Aorta (tissue), 5 donors: ENCODE results near the gene IL6R. TPM values are rescaled to one million over a fixed set of nuclear protein-coding genes. Genes with fewer than 3 reads are reported as not detected.

Source experiments
- ATAC-seq: fragments of 200-7000 bp; cut with Tn5 transposase; one replicate; pipeline ENCODE4 v1.9.1; 2022; ENCODE audit warnings: moderate library complexity; ENCODE audit not compliant: low FRiP score
- DNase-seq, 2 donors: peaks; one replicate each; pipeline ENCODE4 v3.0.0-alpha.2; 2020
- H3K27ac ChIP-seq, 2 donors: one replicate each; pipeline ENCODE4 v1.5.1; 2013; ENCODE audit warnings: low read length in 2 of 2, mild to moderate bottlenecking in 2 of 2, moderate library complexity in 2 of 2, control low read depth in 1 of 2, inconsistent platforms in 1 of 2, low read depth in 1 of 2
- H3K27me3 ChIP-seq, 2 donors: one replicate each; pipeline ENCODE4 v1.6.1; 2013; ENCODE audit warnings: control low read depth in 1 of 2, low read length in 1 of 2, mild to moderate bottlenecking in 1 of 2, moderate library complexity in 1 of 2; ENCODE audit not compliant: insufficient read depth in 2 of 2, control insufficient read depth in 1 of 2
- H3K36me3 ChIP-seq, 2 donors: one replicate each; pipeline ENCODE4 v1.6.1; 2013; ENCODE audit warnings: control low read depth in 1 of 2, low read length in 1 of 2, mild to moderate bottlenecking in 1 of 2; ENCODE audit not compliant: insufficient read depth in 2 of 2, control insufficient read depth in 1 of 2
- H3K4me1 ChIP-seq, 2 donors: one replicate each; pipeline ENCODE4 v1.6.1; 2013; ENCODE audit warnings: low read length in 2 of 2, control low read depth in 1 of 2, mild to moderate bottlenecking in 1 of 2, moderate library complexity in 1 of 2; ENCODE audit not compliant: insufficient read depth in 2 of 2, control insufficient read depth in 1 of 2
- H3K4me3 ChIP-seq, 2 donors: one replicate each; pipeline ENCODE4 v1.5.1; 2013; ENCODE audit warnings: low read length in 2 of 2, control low read depth in 1 of 2, mild to moderate bottlenecking in 1 of 2
- H3K9me3 ChIP-seq: one replicate; pipeline ENCODE4 v1.6.1; 2013; ENCODE audit warnings: mild to moderate bottlenecking, low read length; ENCODE audit not compliant: control insufficient read depth
- WGBS, 2 donors: extraction: QIAGEN DNeasy Blood & Tissue Kit; methylation state at CpG; one replicate each; pipeline ENCODE4 v1.1.7; 2013; 5-methylcytosine and 5-hydroxymethylcytosine counted together
- intact Hi-C, 2 donors: fragments of 100-400 bp; cut with DNase I; formaldehyde crosslinking; loops; one replicate each; pipeline versions ENCODE4 v1.14.2 to v1.15.0; 2022
- polyA plus RNA-seq, 2 donors: library from polyadenylated mRNA; stranded (reverse); fragments of 200-250 nt; gene quantifications; one replicate each; pipeline ENCODE4 v1.2.3, GENCODE V29; 2013
- total RNA-seq, 2 donors: library from RNA; stranded (reverse); fragmentation: NEBNext Ultra II Directional; extraction: Animal tissue kit (Norgen Biotek cat#: 25700); gene quantifications; one replicate each; pipeline ENCODE4 v1.2.1, GENCODE V29; 2021
- donor health status: healthy with polysubstance abuse.
- donor health status: Bipolar disorder and iron deficiency.
- donor health status: DM: no; HTN: no; CAD: no.
- donor health status: DM: no; HTN: no; CAD: no.
- donor health status: DM: yes; HTN: yes; CAD: no.

Gene IL6R
- total and polyA plus RNA-seq, 4 donors, result 3.6 to 18.2 (median 11.6) TPM

DNA sequence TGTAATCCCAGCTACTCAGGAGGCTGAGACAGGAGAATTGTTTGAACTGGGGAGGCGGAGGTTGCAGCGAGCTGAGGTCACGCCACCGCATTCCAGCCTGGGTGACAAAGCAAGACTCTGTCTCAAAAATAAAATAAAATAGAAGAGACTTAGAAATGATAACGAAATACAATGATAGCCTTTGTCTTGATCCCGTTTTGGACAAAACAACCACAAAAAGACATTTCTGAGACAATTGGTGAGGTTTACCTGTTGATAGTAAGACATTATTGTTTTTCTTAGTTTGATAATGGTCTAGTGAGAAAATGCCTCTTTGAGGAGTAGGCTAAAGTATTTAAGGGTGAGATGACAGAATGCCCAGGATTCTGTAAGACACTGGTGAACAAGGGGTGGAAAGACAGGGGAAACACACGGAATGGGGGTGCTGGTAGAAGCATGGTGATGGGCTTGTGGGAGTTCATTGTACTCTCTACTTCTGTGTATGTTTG lies 109.0 kb downstream of the IL6R start:
- Histone ChIP-seq H3K4me3 (no peak overlapping the region), H3K9me3 (peaks cover 2% of the 10 kb centered on the region), H3K36me3 (no peaks in the 10 kb centered on the region), H3K27ac (no peak overlapping the region), H3K4me1 (no peaks in the 10 kb centered on the region), H3K27me3 (peaks cover 0 to 3% of the 10 kb centered on the region in 2 donors)
- no peak for ATAC-seq
- WGBS, 2 donors, result 77 to 81% methylated on average over 7 of the region's 7 CpGs
- DNase-seq, result no peak
- intact Hi-C loops, result no loop called here

DNA sequence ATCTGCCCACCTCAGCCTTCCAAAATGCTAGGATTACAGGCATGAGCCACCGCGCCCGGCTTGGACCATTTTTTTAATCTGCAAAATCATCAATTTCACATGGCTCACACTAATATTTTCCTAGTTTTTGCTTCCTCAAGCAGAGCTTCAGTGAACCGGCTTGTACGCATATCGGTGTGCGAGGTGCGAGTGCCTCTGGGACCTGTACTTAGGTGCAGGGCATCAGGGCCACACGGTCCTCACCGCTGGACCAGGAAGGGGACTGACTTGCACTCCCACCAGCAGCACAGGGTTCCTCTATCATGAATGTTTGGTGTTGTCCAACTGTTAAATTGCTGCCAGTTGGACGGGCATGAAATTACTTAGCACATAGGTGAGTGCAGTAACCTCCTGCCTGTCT lies 112.5 kb downstream of the IL6R start:
- intact Hi-C loops, result no loop called here
- DNase-seq, result no peak
- no peak overlapping the region for H3K27ac ChIP-seq
- H3K9me3 ChIP-seq, result peaks cover 2% of the 10 kb centered on the region
- H3K4me1 ChIP-seq, result no peaks in the 10 kb centered on the region
- peaks cover 0 to 3% of the 10 kb centered on the region in 2 donors for H3K27me3 ChIP-seq
- no peak for ATAC-seq
- H3K36me3 ChIP-seq, result no peaks in the 10 kb centered on the region
- 91 to 93% methylated on average over 11 of the region's 11 CpGs for WGBS, 2 donors
- H3K4me3 ChIP-seq, result no peak overlapping the region

Other genes starting within 250 kb of the IL6R start
- gene TPM3, start 213.2 kb upstream of the IL6R start, total RNA-seq, result 100 to 1,000 TPM; 182 to 186 TPM
- 100 to 1,000 TPM in 1 of 2 donors, 10 to 100 TPM in 1; 79.7 to 138 TPM for gene TPM3, start 213.2 kb upstream of the IL6R start, polyA plus RNA-seq
- gene CFAP141, start 199.0 kb upstream of the IL6R start, total RNA-seq, result not detected
- not detected for gene CFAP141, start 199.0 kb upstream of the IL6R start, polyA plus RNA-seq
- 100 to 1,000 TPM; 110 to 146 TPM for gene UBAP2L, start 184.4 kb upstream of the IL6R start, total RNA-seq
- 10 to 100 TPM; 31.9 to 63.1 TPM for gene UBAP2L, start 184.4 kb upstream of the IL6R start, polyA plus RNA-seq
- 10 to 100 TPM; 52.2 to 57.1 TPM for gene HAX1, start 132.7 kb upstream of the IL6R start, total RNA-seq
- 10 to 100 TPM; 70.6 to 98.6 TPM for gene HAX1, start 132.7 kb upstream of the IL6R start, polyA plus RNA-seq
- gene AQP10, start 84.2 kb upstream of the IL6R start, total RNA-seq, result under 1 TPM in 1 of 2 donors, not detected in 1; 0.26 TPM
- 10 to 100 TPM in 1 of 2 donors, under 1 TPM in 1; 0.08 to 10.3 TPM for gene AQP10, start 84.2 kb upstream of the IL6R start, polyA plus RNA-seq
- gene ATP8B2, start 79.8 kb upstream of the IL6R start, total RNA-seq, result 100 to 1,000 TPM; 122 to 176 TPM
- gene ATP8B2, start 79.8 kb upstream of the IL6R start, polyA plus RNA-seq, result 10 to 100 TPM; 28.8 to 54.9 TPM
- 10 to 100 TPM in 1 of 2 donors, 1 to 10 TPM in 1; 3.8 to 16.5 TPM for gene TDRD10, start 96.9 kb downstream of the IL6R start, total RNA-seq
- 1 to 10 TPM; 1.1 to 2.6 TPM for gene TDRD10, start 96.9 kb downstream of the IL6R start, polyA plus RNA-seq
- 10 to 100 TPM; 20.2 to 44.1 TPM for gene SHE, start 97.1 kb downstream of the IL6R start, total RNA-seq
- gene SHE, start 97.1 kb downstream of the IL6R start, polyA plus RNA-seq, result 1 to 10 TPM; 2.9 to 7.0 TPM
- gene UBE2Q1, start 153.3 kb downstream of the IL6R start, total RNA-seq, result 10 to 100 TPM; 55.5 to 63.9 TPM
- gene UBE2Q1, start 153.3 kb downstream of the IL6R start, polyA plus RNA-seq, result 10 to 100 TPM; 25.5 to 34.4 TPM
- gene CHRNB2, start 162.4 kb downstream of the IL6R start, total RNA-seq, result not detected
- under 1 TPM in 1 of 2 donors, not detected in 1; 0.08 TPM for gene CHRNB2, start 162.4 kb downstream of the IL6R start, polyA plus RNA-seq
- 100 to 1,000 TPM; 125 to 138 TPM for gene ADAR, start 202.8 kb downstream of the IL6R start, total RNA-seq
- gene ADAR, start 202.8 kb downstream of the IL6R start, polyA plus RNA-seq, result 10 to 100 TPM; 22.9 to 33.7 TPM